ENCODE data around the gene CA10.

Gene CA10

DNA sequence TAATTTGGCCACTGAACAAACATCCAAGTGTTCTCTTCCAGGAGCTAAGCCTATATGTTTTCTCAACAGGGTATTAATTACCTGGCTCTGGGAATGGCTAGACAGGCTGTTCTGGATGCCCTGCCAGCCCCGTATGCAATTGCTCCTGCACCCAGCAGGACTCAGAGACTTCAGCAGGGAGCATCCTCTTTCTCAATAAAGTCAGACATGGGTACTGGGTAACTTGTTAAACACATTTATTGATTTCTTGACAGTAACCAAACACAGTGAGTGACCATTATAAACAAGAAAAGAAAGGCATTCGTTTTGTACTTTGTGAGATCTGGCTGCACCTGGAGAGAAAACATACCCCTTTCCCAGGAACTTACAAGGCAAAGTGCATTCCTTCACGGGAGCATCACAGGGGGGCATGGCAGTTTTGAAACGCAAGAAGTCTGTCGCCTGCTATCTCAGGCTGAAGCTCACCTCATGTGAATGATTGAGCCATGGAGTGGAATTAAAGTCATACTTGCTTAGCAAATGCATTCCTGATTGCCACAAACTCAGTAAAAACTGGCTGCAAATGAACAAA, 528.3 kb downstream of the CA10 start:
- no peaks in the 10 kb centered on the region for H4K20me1 ChIP-seq (ENCODE audit: insufficient read depth)
- H3K36me3 ChIP-seq (ENCODE audit: insufficient read depth): no peaks in the 10 kb centered on the region
- H3K27me3 ChIP-seq (ENCODE audit: insufficient read depth, low read depth): no peaks in the 10 kb centered on the region
- TF ChIP-seq, protein P1, sequence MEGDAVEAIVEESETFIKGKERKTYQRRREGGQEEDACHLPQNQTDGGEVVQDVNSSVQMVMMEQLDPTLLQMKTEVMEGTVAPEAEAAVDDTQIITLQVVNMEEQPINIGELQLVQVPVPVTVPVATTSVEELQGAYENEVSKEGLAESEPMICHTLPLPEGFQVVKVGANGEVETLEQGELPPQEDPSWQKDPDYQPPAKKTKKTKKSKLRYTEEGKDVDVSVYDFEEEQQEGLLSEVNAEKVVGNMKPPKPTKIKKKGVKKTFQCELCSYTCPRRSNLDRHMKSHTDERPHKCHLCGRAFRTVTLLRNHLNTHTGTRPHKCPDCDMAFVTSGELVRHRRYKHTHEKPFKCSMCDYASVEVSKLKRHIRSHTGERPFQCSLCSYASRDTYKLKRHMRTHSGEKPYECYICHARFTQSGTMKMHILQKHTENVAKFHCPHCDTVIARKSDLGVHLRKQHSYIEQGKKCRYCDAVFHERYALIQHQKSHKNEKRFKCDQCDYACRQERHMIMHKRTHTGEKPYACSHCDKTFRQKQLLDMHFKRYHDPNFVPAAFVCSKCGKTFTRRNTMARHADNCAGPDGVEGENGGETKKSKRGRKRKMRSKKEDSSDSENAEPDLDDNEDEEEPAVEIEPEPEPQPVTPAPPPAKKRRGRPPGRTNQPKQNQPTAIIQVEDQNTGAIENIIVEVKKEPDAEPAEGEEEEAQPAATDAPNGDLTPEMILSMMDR (conservative IDR thresholded peaks at IDR 0.05; ENCODE audit: low read depth, low read length): no peak
- H3K27ac ChIP-seq: no peak overlapping the region
- no peak overlapping the region for H3K4me2 ChIP-seq
- H2AFZ ChIP-seq (ENCODE audit: low read depth): no peak overlapping the region
- H3K79me2 ChIP-seq (ENCODE audit: insufficient read depth, low read depth): no peaks in the 10 kb centered on the region
- no peaks in the 10 kb centered on the region for H3K4me1 ChIP-seq (ENCODE audit: low read depth, poor library complexity, severe bottlenecking)
- H3K9ac ChIP-seq: no peak overlapping the region
- H3K4me3 ChIP-seq (IDR thresholded peaks at IDR 0.05; ENCODE audit: insufficient read depth, low read depth, low read length): no peak overlapping the region

DNA sequence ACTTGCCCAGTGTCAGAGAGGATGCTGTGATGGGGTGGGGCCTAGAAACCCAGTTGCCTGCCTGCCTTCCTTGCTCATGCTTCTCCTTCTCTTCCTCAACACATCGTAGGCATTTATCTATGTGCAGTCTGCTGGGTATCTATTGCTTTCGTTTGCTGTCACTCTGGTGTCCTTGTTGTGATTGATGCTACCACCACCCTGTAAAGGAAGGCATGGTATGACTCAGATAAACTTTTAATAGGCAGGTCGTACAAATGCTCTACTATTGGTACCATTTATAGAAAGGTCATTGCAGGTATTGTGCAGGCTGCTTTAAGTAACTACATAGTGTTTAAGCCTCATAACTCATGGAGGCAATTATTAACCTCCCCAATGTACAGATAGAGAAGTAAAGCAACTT, 529.3 kb downstream of the CA10 start:
- TF ChIP-seq, protein P1 (conservative IDR thresholded peaks at IDR 0.05; ENCODE audit: low read depth, low read length): no peak
- Histone ChIP-seq H3K4me2 (no peak overlapping the region), H3K27ac (no peak overlapping the region), H2AFZ (ENCODE audit: low read depth) (no peak overlapping the region), H3K4me3 (IDR thresholded peaks at IDR 0.05; ENCODE audit: insufficient read depth, low read depth, low read length) (no peak overlapping the region), H3K79me2 (ENCODE audit: insufficient read depth, low read depth) (no peaks in the 10 kb centered on the region), H4K20me1 (ENCODE audit: insufficient read depth) (no peaks in the 10 kb centered on the region), H3K9ac (no peak overlapping the region), H3K36me3 (ENCODE audit: insufficient read depth) (no peaks in the 10 kb centered on the region), H3K4me1 (ENCODE audit: low read depth, poor library complexity, severe bottlenecking) (no peaks in the 10 kb centered on the region), H3K27me3 (ENCODE audit: insufficient read depth, low read depth) (no peaks in the 10 kb centered on the region)

DNA sequence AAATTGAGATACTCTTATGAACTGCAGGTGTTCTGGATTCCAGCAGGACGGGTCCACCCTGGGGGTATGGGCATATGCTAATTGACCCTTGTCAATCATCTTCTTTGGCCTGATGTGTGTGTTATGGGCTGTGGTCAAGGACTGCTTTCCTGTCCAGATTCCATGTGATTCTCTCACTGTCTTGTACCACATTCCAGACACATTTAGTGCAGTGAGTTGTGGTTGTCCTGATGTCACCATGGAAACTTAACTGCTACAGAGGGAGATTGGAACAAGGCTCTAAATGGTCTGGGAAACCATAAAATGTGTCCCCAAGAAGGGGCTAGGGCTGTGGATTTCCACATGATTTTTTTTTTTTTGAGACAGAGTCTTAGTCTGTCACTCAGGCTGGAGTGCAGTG, 530.7 kb downstream of the CA10 start:
- H2AFZ ChIP-seq (ENCODE audit: low read depth): no peak overlapping the region
- H3K27ac ChIP-seq: no peak overlapping the region
- no peaks in the 10 kb centered on the region for H3K27me3 ChIP-seq (ENCODE audit: insufficient read depth, low read depth)
- H3K36me3 ChIP-seq (ENCODE audit: insufficient read depth): no peaks in the 10 kb centered on the region
- TF ChIP-seq, protein P1 (conservative IDR thresholded peaks at IDR 0.05; ENCODE audit: low read depth, low read length): no peak
- no peak overlapping the region for H3K4me3 ChIP-seq (IDR thresholded peaks at IDR 0.05; ENCODE audit: insufficient read depth, low read depth, low read length)
- no peaks in the 10 kb centered on the region for H4K20me1 ChIP-seq (ENCODE audit: insufficient read depth)
- no peaks in the 10 kb centered on the region for H3K79me2 ChIP-seq (ENCODE audit: insufficient read depth, low read depth)
- no peak overlapping the region for H3K4me2 ChIP-seq
- H3K9ac ChIP-seq: no peak overlapping the region
- no peaks in the 10 kb centered on the region for H3K4me1 ChIP-seq (ENCODE audit: low read depth, poor library complexity, severe bottlenecking)

DNA sequence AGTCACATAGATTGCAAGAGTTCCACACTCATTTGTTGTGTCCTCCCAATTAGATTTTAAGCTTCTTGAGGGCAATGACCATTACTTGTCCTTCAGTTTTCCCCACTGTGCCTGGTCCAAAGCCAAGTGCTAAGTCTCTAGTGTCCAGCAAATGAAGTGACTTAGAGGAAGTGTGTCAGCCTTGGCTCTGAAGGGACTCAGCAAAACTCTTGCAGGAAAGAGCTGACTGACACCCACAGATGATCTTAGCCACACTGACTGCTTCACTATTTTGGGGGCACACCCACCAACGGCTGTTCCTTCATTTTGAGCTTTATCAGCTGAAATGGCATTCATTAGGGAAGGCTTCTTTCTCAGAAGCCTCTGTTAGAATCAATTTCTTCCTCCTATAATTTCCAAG, 540.0 kb downstream of the CA10 start:
- Histone ChIP-seq H3K27ac (no peak overlapping the region), H3K9ac (no peak overlapping the region), H3K4me1 (ENCODE audit: low read depth, poor library complexity, severe bottlenecking) (no peaks in the 10 kb centered on the region), H3K79me2 (ENCODE audit: insufficient read depth, low read depth) (no peaks in the 10 kb centered on the region), H3K4me2 (no peak overlapping the region), H3K4me3 (IDR thresholded peaks at IDR 0.05; ENCODE audit: insufficient read depth, low read depth, low read length) (no peak overlapping the region), H3K27me3 (ENCODE audit: insufficient read depth, low read depth) (no peaks in the 10 kb centered on the region), H4K20me1 (ENCODE audit: insufficient read depth) (no peaks in the 10 kb centered on the region), H3K36me3 (ENCODE audit: insufficient read depth) (no peaks in the 10 kb centered on the region), H2AFZ (ENCODE audit: low read depth) (no peak overlapping the region)
- TF ChIP-seq, protein P1 (conservative IDR thresholded peaks at IDR 0.05; ENCODE audit: low read depth, low read length): no peak
